HTR-8/SVneo (cell line): Measurements from ENCODE around the gene ZC3H12A.

Source experiments
- DNase-seq: peaks from one replicate; pipeline ENCODE4 v3.0.0; 2011; ENCODE audit warnings: low spot score, mixed read lengths; ENCODE audit not compliant: insufficient read length
- FAIRE-seq: peaks from 2 replicates; lab custom pipeline; 2011; peaks lifted over from hg19 to GRCh38; lab: Jason Lieb, UNC

The ZC3H12A gene

DNA sequence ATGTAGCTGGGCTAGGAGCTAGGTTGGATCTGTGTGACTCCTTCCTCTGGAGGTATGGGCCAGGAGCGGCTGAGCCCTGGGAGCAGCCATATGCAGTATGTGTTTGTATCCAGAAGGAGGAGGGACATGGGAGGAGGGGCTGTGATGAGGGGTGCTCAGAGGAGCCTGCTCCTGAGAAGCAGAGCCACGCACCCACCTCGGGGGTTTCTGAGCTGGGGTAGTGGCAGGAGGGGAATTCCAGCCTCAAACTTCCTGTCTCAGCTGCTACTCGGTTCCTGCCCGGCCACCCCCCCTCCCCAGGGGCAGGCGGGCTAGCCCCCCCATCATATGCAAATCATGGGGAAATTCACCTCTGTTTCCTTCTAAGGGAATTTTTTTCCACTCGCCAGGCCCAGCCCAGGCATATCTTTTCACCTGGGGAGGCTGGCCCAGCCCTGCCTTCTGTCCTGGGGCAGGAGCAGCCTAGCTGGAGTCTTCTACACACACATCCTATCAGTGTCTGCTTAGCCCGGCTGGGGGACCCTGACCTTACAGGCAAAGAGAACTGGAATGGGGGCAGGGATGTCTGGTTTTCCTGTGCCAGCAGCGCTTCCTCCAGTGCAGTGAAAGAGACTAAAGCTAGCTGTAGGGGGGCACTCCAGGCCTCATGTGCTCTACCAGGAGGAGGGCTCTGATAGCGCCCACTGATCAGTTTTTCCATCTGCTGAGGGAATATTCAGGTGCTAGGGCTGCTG lies 3.0 kb downstream of the ZC3H12A start:
- FAIRE-seq = no peak
- DNase-seq = no peak

GRCh38 chr1:37477946-37478345 lies 3.6 kb downstream of the ZC3H12A start:
- DNase-seq (no peak), FAIRE-seq (no peak)

- FAIRE-seq (no peak), DNase-seq (no peak)
These were observed 4.1 kb downstream of the ZC3H12A start for GRCh38 chr1:37478451-37478881.

DNA sequence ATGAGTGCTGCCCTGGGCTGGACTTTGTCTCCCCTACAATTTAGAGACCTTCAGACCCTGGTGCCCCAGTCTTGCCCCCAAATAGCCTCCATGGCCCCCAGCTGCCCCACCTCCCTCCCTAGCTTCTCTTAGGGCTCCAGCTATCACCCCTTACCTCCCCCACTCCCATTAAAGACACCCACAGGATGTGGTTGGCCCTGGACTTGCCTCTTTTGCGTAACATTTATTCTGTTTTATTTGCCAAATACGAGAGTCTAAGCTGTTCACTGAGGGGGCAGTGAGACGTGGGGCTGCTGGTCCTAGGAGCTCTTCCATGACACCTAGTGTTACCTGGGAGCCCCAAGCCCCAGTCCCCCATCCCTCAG lies 4.5 kb downstream of the ZC3H12A start:
- no peak for FAIRE-seq
- DNase-seq = no peak

- DNase-seq (peak; percentile 76), FAIRE-seq (peak; percentile 16)
These were observed 5.1 kb downstream of the ZC3H12A start for GRCh38 chr1:37479255-37480124.

GRCh38 chr1:37480125-37480466 lies 5.7 kb downstream of the ZC3H12A start:
- DNase-seq (no peak), FAIRE-seq (no peak)

DNA sequence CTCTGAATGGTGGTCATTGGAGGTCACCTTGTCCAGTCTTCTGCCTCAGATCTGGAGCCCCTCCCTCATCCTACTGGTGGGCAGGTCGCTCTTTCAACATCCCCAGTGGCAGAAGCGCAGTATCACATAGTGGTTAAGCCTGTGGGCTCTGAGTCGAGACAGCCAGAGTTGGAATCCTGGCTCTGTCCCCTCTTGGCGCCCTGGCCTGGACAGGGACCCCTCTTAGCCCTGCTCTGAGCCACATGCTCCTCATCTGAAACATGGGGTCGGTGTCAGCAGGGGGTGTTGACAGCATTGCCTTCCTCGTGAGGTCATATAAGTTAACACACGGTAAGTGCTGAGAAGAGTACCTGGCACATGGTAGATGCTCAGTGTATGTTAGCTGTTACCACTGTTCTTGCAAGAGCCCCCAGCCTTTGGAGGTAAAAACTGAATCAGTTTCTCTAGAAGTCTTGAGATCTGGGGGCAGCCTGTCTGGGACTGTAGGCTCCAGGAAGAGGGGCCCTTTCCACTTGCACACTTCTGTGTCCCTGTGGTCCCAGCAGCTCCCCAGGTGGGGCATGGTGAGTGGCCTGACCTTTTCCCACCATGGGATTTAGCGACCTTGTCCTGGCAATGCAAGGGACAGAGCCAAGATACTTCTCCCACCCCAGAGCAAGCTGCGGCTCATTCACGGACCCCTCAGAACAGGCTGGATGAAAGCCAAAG lies 6.4 kb downstream of the ZC3H12A start:
- DNase-seq (no peak), FAIRE-seq (no peak)

GRCh38 chr1:37481289-37482003 lies 7.1 kb downstream of the ZC3H12A start:
- DNase-seq (no peak), FAIRE-seq (no peak)

DNA sequence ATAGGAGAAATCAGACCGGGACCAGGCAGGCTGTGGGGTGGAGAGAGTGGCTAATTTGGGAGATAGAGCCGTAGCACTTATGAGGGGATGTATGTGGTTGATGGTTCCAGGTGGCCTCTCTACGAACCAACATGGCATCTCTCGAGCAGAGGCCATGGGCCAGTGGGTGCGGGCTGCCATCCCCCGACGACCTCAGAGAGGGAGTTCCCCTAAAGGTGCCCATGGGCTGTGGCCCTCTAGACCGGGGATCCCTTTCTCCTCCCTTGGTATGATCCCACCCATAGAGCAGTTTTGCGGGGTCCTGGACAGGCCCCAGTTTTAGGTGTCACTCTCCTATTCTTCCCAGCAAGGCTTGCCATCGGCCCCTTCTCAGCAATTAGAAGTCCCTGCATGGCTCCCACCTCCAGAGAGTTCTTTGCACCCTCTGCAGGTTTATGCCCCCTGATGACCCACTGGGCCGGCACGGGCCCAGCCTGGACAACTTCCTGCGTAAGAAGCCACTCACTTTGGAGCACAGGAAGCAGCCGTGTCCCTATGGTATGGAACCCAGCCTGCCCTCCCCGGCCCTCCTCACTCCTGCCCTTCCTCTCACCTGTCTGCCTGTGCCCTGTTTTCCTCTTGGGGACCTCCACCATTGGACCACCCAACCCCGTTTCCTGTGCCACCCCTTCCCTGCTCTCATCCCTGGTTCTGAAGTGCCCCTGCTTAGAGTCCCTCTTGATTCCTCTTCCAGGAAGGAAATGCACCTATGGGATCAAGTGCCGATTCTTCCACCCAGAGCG lies 7.8 kb downstream of the ZC3H12A start:
- FAIRE-seq (no peak), DNase-seq (no peak)

GRCh38 chr1:37482796-37483744 lies 8.7 kb downstream of the ZC3H12A start:
- FAIRE-seq (no peak), DNase-seq (no peak)

DNA sequence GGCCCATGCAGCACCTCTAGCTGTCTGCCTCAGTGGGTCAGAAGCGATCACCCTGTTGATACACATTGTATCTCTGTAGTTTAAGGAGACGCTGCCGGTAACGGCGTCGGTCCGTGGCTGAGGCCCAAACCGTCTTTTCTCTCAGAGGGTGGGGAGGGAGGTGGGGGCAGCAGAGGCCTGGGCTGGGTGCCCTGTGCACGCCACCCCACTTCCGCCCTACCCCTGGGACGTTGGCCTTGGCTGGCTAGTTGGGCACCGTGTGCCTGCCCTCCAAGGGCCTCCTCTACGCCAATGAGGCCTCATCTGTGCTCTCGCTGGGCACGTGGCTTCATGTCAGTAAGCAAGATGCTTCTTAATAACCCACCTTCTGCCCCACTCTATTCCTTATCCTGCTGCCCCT lies 9.4 kb downstream of the ZC3H12A start:
- FAIRE-seq (no peak), DNase-seq (no peak)

DNA sequence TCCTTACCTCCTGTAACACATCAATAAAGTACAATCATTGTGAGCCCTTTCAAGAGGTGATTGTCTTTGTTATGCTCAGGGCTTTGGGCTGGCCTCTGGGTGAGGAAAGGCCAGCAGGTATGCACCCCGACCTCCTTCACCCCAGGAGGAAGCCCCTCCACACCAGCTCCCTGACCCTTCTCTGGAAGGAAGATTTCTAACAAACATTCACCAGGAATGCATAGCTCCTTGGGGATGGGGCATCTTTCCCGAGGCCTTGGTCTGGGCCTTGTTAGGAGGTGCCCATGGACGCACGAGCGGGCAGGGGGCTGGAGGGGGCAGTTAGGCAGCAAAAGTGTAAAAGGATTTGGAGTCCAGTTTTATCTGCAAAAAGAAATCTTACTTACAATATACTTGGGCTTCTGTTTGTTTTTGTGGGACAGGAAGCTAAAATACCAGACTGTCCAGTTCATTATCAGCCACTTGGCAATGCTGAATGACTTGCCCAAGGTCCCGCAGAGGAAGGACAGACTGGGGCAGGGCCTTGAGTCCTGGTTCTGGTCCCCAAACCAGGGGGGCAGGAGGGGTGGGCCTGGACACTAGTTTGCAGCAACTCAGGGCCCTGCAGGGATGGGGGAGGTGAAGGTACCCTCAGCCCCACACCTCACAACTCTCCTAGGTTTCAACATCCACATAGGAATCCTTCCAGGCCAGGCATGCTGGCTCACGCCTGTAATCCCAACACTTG lies 10.1 kb downstream of the ZC3H12A start:
- FAIRE-seq (no peak), DNase-seq (no peak)

- FAIRE-seq (no peak), DNase-seq (no peak)
These were observed 11.7 kb downstream of the ZC3H12A start for GRCh38 chr1:37485902-37486679.

GRCh38 chr1:37486680-37487618 lies 12.6 kb downstream of the ZC3H12A start:
- DNase-seq = peak; percentile 75
- FAIRE-seq = no peak

DNA sequence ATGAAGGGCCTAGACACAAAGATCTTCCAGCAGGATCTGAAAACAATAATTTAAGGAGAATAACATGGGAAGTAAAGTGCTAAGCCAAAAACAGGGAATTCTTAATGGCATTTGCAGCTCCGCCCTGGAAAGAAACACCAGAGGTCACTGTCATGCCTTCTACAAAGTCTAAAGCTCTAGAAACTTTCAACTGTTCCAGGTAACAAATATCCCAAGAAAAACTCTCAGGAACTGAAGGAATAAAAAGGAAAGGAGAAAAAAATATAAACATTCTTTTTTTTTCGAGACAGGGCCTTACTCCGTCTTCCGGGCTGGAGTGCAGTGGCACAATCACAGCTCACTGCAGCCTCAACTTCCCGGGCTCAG lies 13.2 kb downstream of the ZC3H12A start:
- DNase-seq (no peak), FAIRE-seq (no peak)
